H1 (cell line): ENCODE data around the gene TFAP2B. TPM values are rescaled to one million over a fixed set of nuclear protein-coding genes. Genes with fewer than 3 reads are reported as not detected.

Experiments
- KDM1A ChIP-seq: fragments of 200-600, 300-600 bp; sonication (generic); IDR thresholded peaks from 2 replicates; pipeline ENCODE4 v1.7.1; 2016; ENCODE audit warnings: mild to moderate bottlenecking, low read length, borderline replicate concordance
- MAFK ChIP-seq: IDR thresholded peaks from 2 replicates; pipeline ENCODE4 v1.6.1; 2012; ENCODE audit warnings: low read depth, mild to moderate bottlenecking, improper control_type of control experiment, low read length
- NRF1 ChIP-seq: IDR thresholded peaks from 2 replicates; pipeline ENCODE4 v1.6.1; 2011; ENCODE audit warnings: mild to moderate bottlenecking, low read depth, low read length, improper control_type of control experiment
- POLR2AphosphoS5 ChIP-seq: IDR thresholded peaks from 2 replicates; pipeline ENCODE4 v1.6.1; 2011; ENCODE audit warnings: low read depth, low read length
- RAD21 ChIP-seq, 2 experiments: IDR thresholded peaks in 1 of 2; conservative IDR thresholded peaks in 1 of 2; 2 replicates each; pipeline ENCODE4 v1.6.1; 2011; ENCODE audit warnings: low read depth in 2 of 2, low read length in 2 of 2, improper control_type of control experiment in 1 of 2, inconsistent platforms in 1 of 2, mild to moderate bottlenecking in 1 of 2, moderate library complexity in 1 of 2
- RNF2 ChIP-seq: fragments of 200-900, 300-1000 bp; sonication (generic); IDR thresholded peaks from 2 replicates; pipeline ENCODE4 v1.7.1; 2016; ENCODE audit warnings: borderline replicate concordance, low read depth, mild to moderate bottlenecking, antibody characterized with exemption, low read length; ENCODE audit not compliant: poor library complexity, severe bottlenecking; ENCODE audit errors: missing control alignments
- SIN3A ChIP-seq, 2 experiments: IDR thresholded peaks in 1 of 2; conservative IDR thresholded peaks in 1 of 2; 2 replicates each; pipeline ENCODE4 v1.6.1; 2011 to 2012; ENCODE audit warnings: low read length in 2 of 2, improper control_type of control experiment in 1 of 2, low read depth in 1 of 2, mild to moderate bottlenecking in 1 of 2
- SIRT6 ChIP-seq: IDR thresholded peaks from one replicate; pipeline ENCODE4 v1.7.1; 2012; ENCODE audit warnings: low read length, inconsistent platforms
- SIX5 ChIP-seq: IDR thresholded peaks from 2 replicates; pipeline ENCODE4 v1.6.1; 2011; ENCODE audit warnings: mild to moderate bottlenecking, low read depth, low read length
- TAF7 ChIP-seq: optimal IDR thresholded peaks from 2 replicates; pipeline ENCODE3; 2011; ENCODE audit warnings: low read depth, mild to moderate bottlenecking, inconsistent platforms, low read length, moderate library complexity, borderline replicate concordance
- polyA plus RNA-seq, 7 experiments: library from polyadenylated mRNA; depleted of rRNA in 3 of 7; stranded (reverse) in 5 of 7; unstranded in 2 of 7; fragments of >200 nt in 5 of 7; fragments of 200-250 nt in 2 of 7; gene quantifications; 1 replicate in 5 of 7; 2 replicates in 1 of 7; 4 replicates in 1 of 7; pipeline versions ENCODE4 v1.2.1 to v1.2.3, GENCODE V29; 2011 to 2013; ENCODE audit warnings: missing spikeins in 2 of 7, mixed read lengths in 2 of 7
- total RNA-seq: library from RNA; stranded (reverse); fragmentation: NEBNext Ultra II Directional; extraction: Animal tissue kit (Norgen Biotek cat#: 25700); gene quantifications from 2 replicates; pipeline ENCODE4 v1.2.1, GENCODE V29; 2021
- TF ChIP-seq, protein P1 (sequence below): fragments of 300-600 bp; sonication (generic); IDR thresholded peaks from 2 replicates; pipeline ENCODE4 v1.7.1; 2012; ENCODE audit warnings: low read length, moderate library complexity, mild to moderate bottlenecking, inconsistent platforms; ENCODE audit not compliant: insufficient replicate concordance

Gene TFAP2B
- total and polyA plus RNA-seq, 2 of the 8 experiments (the other 6 are each of a cell fraction or from before 2014, with no cell fraction given) = not detected

DNA sequence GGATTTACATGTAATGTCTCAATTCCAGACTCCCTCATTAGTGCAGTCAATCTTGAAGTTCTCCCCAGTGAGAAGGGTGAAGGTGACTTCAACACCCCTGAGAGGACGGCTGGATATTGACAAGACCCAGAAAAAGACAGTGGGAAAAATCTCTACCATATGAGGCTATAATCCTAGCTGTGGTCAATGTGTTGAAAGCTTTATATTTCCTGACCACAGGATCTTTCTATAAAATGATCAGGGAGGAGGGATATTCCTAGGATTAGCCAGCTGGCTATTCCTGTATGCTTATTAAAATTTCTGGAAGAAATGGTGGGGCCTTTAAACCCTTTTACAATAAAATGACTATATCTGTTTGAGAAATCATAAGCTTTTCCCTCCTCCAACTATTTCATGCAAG is 43.0 kb downstream of the TFAP2B start (continued):
- TF ChIP-seq, protein P1, sequence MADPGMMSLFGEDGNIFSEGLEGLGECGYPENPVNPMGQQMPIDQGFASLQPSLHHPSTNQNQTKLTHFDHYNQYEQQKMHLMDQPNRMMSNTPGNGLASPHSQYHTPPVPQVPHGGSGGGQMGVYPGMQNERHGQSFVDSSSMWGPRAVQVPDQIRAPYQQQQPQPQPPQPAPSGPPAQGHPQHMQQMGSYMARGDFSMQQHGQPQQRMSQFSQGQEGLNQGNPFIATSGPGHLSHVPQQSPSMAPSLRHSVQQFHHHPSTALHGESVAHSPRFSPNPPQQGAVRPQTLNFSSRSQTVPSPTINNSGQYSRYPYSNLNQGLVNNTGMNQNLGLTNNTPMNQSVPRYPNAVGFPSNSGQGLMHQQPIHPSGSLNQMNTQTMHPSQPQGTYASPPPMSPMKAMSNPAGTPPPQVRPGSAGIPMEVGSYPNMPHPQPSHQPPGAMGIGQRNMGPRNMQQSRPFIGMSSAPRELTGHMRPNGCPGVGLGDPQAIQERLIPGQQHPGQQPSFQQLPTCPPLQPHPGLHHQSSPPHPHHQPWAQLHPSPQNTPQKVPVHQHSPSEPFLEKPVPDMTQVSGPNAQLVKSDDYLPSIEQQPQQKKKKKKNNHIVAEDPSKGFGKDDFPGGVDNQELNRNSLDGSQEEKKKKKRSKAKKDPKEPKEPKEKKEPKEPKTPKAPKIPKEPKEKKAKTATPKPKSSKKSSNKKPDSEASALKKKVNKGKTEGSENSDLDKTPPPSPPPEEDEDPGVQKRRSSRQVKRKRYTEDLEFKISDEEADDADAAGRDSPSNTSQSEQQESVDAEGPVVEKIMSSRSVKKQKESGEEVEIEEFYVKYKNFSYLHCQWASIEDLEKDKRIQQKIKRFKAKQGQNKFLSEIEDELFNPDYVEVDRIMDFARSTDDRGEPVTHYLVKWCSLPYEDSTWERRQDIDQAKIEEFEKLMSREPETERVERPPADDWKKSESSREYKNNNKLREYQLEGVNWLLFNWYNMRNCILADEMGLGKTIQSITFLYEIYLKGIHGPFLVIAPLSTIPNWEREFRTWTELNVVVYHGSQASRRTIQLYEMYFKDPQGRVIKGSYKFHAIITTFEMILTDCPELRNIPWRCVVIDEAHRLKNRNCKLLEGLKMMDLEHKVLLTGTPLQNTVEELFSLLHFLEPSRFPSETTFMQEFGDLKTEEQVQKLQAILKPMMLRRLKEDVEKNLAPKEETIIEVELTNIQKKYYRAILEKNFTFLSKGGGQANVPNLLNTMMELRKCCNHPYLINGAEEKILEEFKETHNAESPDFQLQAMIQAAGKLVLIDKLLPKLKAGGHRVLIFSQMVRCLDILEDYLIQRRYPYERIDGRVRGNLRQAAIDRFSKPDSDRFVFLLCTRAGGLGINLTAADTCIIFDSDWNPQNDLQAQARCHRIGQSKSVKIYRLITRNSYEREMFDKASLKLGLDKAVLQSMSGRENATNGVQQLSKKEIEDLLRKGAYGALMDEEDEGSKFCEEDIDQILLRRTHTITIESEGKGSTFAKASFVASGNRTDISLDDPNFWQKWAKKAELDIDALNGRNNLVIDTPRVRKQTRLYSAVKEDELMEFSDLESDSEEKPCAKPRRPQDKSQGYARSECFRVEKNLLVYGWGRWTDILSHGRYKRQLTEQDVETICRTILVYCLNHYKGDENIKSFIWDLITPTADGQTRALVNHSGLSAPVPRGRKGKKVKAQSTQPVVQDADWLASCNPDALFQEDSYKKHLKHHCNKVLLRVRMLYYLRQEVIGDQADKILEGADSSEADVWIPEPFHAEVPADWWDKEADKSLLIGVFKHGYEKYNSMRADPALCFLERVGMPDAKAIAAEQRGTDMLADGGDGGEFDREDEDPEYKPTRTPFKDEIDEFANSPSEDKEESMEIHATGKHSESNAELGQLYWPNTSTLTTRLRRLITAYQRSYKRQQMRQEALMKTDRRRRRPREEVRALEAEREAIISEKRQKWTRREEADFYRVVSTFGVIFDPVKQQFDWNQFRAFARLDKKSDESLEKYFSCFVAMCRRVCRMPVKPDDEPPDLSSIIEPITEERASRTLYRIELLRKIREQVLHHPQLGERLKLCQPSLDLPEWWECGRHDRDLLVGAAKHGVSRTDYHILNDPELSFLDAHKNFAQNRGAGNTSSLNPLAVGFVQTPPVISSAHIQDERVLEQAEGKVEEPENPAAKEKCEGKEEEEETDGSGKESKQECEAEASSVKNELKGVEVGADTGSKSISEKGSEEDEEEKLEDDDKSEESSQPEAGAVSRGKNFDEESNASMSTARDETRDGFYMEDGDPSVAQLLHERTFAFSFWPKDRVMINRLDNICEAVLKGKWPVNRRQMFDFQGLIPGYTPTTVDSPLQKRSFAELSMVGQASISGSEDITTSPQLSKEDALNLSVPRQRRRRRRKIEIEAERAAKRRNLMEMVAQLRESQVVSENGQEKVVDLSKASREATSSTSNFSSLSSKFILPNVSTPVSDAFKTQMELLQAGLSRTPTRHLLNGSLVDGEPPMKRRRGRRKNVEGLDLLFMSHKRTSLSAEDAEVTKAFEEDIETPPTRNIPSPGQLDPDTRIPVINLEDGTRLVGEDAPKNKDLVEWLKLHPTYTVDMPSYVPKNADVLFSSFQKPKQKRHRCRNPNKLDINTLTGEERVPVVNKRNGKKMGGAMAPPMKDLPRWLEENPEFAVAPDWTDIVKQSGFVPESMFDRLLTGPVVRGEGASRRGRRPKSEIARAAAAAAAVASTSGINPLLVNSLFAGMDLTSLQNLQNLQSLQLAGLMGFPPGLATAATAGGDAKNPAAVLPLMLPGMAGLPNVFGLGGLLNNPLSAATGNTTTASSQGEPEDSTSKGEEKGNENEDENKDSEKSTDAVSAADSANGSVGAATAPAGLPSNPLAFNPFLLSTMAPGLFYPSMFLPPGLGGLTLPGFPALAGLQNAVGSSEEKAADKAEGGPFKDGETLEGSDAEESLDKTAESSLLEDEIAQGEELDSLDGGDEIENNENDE = no peak
- TF ChIP-seq MAFK (no peak), RNF2 (no peak), SIX5 (no peak), SIRT6 (no peak), POLR2AphosphoS5 (no peak), KDM1A (no peak), NRF1 (no peak), RAD21 (IDR thresholded peaks at IDR 0.05 in 1 of 2, conservative IDR thresholded peaks at IDR 0.05 in 1 of 2; ENCODE audit: low read depth in 2 of 2, low read length in 2 of 2) (no peak), TAF7 (no peak), SIN3A (conservative IDR thresholded peaks at IDR 0.05 in 1 of 2, IDR thresholded peaks at IDR 0.05 in 1 of 2; ENCODE audit: low read depth in 1 of 2, low read length in 2 of 2) (no peak)
